ENCODE measurements around the gene TACR3. TPM values are rescaled to one million over a fixed set of nuclear protein-coding genes. Genes with fewer than 3 reads are reported as not detected.
"Not testable (repeated sequence)": the region's sequence is repeated elsewhere in the genome, so short reads cannot be mapped to it uniquely, and the experiment has no call there.

The TACR3 gene
- total RNA-seq = not detected

- no peaks in the 10 kb centered on the region for H3K4me1 Mint-ChIP-seq
- CTCF ChIA-PET = no interaction called here
- no peak within 1 kb of the TSS for H3K4me3 Mint-ChIP-seq
- no peaks in the 10 kb centered on the region for H3K36me3 Mint-ChIP-seq
- DNase-seq (no peak), ATAC-seq (no peak)
- H3K9me3 Mint-ChIP-seq (ENCODE audit: low read depth) = peaks cover 2% of the 10 kb centered on the region
- peaks cover 6% of the 10 kb centered on the region for H3K27me3 Mint-ChIP-seq
- H3K27ac Mint-ChIP-seq = no peak within 1 kb of the TSS
Measured at GRCh38 chr4:103719830-103720207, at the start of gene TACR3. Gene TACR3, minus strand, starts transcription at chr4:103719985. Its CDS starts 310 bp downstream, at chr4:103719675.

- CTCF ChIA-PET = no interaction called here
- Mint-ChIP-seq H3K36me3 (no peaks in the 10 kb centered on the region), H3K4me3 (no peak overlapping the region), H3K9me3 (ENCODE audit: low read depth) (no peaks in the 10 kb centered on the region), H3K4me1 (no peaks in the 10 kb centered on the region), H3K27me3 (no peaks in the 10 kb centered on the region), H3K27ac (no peak overlapping the region)
- no peak for DNase-seq
- ATAC-seq = no peak
Measured at GRCh38 chr4:103757631-103758030, 37.8 kb upstream of the TACR3 start.

DNA sequence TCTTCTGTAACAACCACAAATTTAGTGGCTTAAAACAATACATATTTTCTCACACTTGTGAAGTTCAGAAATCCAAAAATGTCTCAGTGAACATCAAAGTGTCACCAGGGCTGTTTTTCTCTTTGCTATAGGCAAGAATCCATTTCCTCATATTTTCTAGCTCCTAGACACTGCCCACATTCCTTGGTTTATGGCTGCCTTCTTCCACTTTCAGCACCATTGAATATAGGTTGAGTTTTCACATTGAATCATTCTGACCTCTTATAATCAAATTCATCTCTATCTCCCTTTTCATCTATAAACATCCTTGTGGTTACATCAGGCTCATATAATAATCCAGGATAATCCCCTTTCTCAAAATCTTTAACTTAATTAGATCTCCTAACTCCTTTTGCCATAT lies 37.0 kb upstream of the TACR3 start:
- no peaks in the 10 kb centered on the region for H3K36me3 Mint-ChIP-seq

DNA sequence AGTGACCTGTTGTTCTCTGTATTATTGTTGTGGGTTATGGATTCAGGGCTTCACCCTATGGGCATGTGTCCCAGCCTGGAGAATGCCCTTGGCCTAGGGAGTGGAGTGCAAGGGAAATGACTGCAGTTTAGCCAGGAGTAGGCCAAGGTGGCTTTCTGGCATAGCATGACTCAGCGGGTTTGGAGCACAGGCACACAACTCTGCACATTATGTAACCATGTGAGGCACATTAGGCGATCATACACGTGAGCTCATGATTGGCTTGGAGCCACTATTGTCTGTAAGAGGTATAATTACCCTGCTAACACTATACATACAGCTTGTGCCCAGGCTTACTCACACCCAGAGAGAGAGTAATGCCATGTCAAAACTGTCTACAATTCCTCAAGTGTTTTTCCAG lies 35.1 kb upstream of the TACR3 start:
- CTCF ChIA-PET = no interaction called here
- DNase-seq (no peak), ATAC-seq (no peak)
- peaks cover 1% of the 10 kb centered on the region for H3K9me3 Mint-ChIP-seq (ENCODE audit: low read depth)
- no peaks in the 10 kb centered on the region for H3K4me1 Mint-ChIP-seq
- H3K27me3 Mint-ChIP-seq = no peaks in the 10 kb centered on the region
- H3K4me3 Mint-ChIP-seq = no peak overlapping the region
- H3K27ac Mint-ChIP-seq = no peak overlapping the region
- H3K36me3 Mint-ChIP-seq = no peaks in the 10 kb centered on the region

More for the DNA sequence above, 37.0 kb upstream of the TACR3 start:
- no peaks in the 10 kb centered on the region for H3K27me3 Mint-ChIP-seq
- CTCF ChIA-PET = no interaction called here
- DNase-seq (no peak), ATAC-seq (no peak)
- H3K4me3 Mint-ChIP-seq = no peak overlapping the region
- no peaks in the 10 kb centered on the region for H3K9me3 Mint-ChIP-seq (ENCODE audit: low read depth)
- no peak overlapping the region for H3K27ac Mint-ChIP-seq
- H3K4me1 Mint-ChIP-seq = no peaks in the 10 kb centered on the region

GRCh38 chr4:103753868-103754653 lies 34.3 kb upstream of the TACR3 start:
- no peak overlapping the region for H3K27ac Mint-ChIP-seq
- ATAC-seq = no peak
- H3K4me1 Mint-ChIP-seq = no peaks in the 10 kb centered on the region
- H3K4me3 Mint-ChIP-seq = no peak overlapping the region
- CTCF ChIA-PET = no interaction called here
- no peaks in the 10 kb centered on the region for H3K27me3 Mint-ChIP-seq
- H3K9me3 Mint-ChIP-seq (ENCODE audit: low read depth) = peaks cover 4% of the 10 kb centered on the region
- no peaks in the 10 kb centered on the region for H3K36me3 Mint-ChIP-seq
- no peak for DNase-seq

DNA sequence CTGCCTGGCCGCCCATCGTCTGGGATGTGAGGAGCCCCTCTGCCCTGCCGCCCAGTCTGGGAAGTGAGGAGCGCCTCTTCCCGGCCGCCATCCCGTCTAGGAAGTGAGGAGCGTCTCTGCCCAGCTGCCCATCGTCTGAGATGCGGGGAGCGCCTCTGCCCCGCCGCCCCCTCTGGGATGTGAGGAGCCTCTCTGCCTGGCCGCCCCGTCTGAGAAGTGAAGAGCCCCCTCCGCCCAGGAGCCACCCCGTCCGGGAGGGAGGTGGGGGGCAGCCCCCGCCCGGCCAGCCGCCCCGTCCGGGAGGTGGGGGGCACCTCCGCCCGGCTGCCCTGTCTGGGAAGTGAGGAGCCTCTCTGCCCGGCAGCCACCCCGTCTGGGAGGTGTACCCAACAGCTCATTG lies 3.4 kb upstream of the TACR3 start:
- H3K4me1 Mint-ChIP-seq; DNase-seq; H3K4me3 Mint-ChIP-seq; H3K27ac Mint-ChIP-seq; ATAC-seq; H3K27me3 Mint-ChIP-seq; CTCF ChIA-PET; H3K36me3 Mint-ChIP-seq; H3K9me3 Mint-ChIP-seq (ENCODE audit: low read depth): not testable (repeated sequence)

GRCh38 chr4:103721251-103721650 lies 1.5 kb upstream of the TACR3 start:
- CTCF ChIA-PET = no interaction called here
- peaks cover 6% of the 10 kb centered on the region for H3K27me3 Mint-ChIP-seq
- H3K4me3 Mint-ChIP-seq = no peak overlapping the region
- peaks cover 2% of the 10 kb centered on the region for H3K9me3 Mint-ChIP-seq (ENCODE audit: low read depth)
- DNase-seq (no peak), ATAC-seq (no peak)
- no peaks in the 10 kb centered on the region for H3K36me3 Mint-ChIP-seq
- no peak overlapping the region for H3K27ac Mint-ChIP-seq
- no peaks in the 10 kb centered on the region for H3K4me1 Mint-ChIP-seq

- no peaks in the 10 kb centered on the region for H3K36me3 Mint-ChIP-seq
- no peak overlapping the region for H3K27ac Mint-ChIP-seq
- no peak overlapping the region for H3K4me3 Mint-ChIP-seq
- CTCF ChIA-PET = no interaction called here
- no peaks in the 10 kb centered on the region for H3K4me1 Mint-ChIP-seq
- H3K27me3 Mint-ChIP-seq = peaks cover 6% of the 10 kb centered on the region
- DNase-seq = no peak
- H3K9me3 Mint-ChIP-seq (ENCODE audit: low read depth) = peaks cover 2% of the 10 kb centered on the region
- ATAC-seq = no peak
Measured at GRCh38 chr4:103720661-103721060, 876 bp upstream of the TACR3 start.

GRCh38 chr4:103719105-103719829 lies 518 bp downstream of the TACR3 start:
- no peak for ATAC-seq

GRCh38 chr4:103692615-103693014 lies 27.2 kb downstream of the TACR3 start:
- CTCF ChIA-PET = no interaction called here
- Mint-ChIP-seq H3K36me3 (no peaks in the 10 kb centered on the region), H3K27me3 (no peaks in the 10 kb centered on the region), H3K4me1 (no peaks in the 10 kb centered on the region), H3K9me3 (ENCODE audit: low read depth) (peaks cover 1% of the 10 kb centered on the region), H3K4me3 (no peak overlapping the region), H3K27ac (no peak overlapping the region)
- DNase-seq (no peak), ATAC-seq (no peak)

More at GRCh38 chr4:103719105-103719829, 518 bp downstream of the TACR3 start:
- H3K4me1 Mint-ChIP-seq = no peaks in the 10 kb centered on the region
- peaks cover 2% of the 10 kb centered on the region for H3K9me3 Mint-ChIP-seq (ENCODE audit: low read depth)
- H3K27me3 Mint-ChIP-seq = peaks cover 6% of the 10 kb centered on the region
- DNase-seq = no peak
- no peaks in the 10 kb centered on the region for H3K36me3 Mint-ChIP-seq
- CTCF ChIA-PET = no interaction called here
- H3K27ac Mint-ChIP-seq = no peak overlapping the region
- H3K4me3 Mint-ChIP-seq = no peak overlapping the region

DNA sequence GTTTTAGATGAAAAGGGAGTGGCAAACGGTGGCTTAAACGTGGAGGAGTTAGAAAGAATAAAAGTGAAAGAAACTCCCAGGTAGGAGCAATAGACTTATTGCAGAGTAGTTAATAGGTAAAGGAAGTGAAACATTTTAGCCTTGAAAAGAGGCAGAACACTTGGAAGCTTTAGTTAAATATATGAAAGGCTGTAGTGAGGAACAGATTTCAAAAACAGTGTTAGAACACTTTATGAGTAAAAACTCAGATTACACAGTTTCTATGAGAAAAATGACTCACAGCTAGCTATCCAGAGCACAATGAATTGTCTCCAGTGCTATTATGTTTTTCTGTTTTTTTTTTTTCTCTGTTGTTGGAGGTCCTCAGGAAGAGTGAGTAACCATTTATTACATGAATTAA lies 45.8 kb downstream of the TACR3 start:
- H3K27me3 Mint-ChIP-seq = no peaks in the 10 kb centered on the region
- no peak for DNase-seq
- no peak for ATAC-seq
- no peaks in the 10 kb centered on the region for H3K36me3 Mint-ChIP-seq
- H3K9me3 Mint-ChIP-seq (ENCODE audit: low read depth) = no peaks in the 10 kb centered on the region
- H3K4me3 Mint-ChIP-seq = no peak overlapping the region
- CTCF ChIA-PET = no interaction called here
- H3K27ac Mint-ChIP-seq = no peak overlapping the region
- H3K4me1 Mint-ChIP-seq = no peaks in the 10 kb centered on the region

DNA sequence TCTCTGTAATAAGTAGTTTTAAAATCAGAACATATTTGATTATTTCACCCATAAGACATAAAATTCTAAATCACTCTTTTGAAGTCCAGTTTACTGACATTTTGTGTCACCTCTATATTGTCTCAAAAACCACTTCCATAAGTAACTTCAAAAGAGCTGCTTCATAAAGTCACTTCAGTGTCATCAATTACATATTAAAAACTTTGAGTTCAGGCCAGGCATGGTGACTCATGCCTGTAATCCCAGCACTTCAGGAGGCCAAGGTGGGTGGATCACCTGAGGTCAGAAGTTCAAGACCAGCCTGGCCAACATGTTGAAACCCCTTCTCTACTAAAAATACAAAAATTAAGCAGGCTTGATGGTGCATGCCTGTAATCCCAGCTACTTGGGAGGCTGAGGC lies 53.0 kb downstream of the TACR3 start:
- H3K27ac Mint-ChIP-seq; H3K36me3 Mint-ChIP-seq; H3K4me1 Mint-ChIP-seq; H3K9me3 Mint-ChIP-seq (ENCODE audit: low read depth); H3K27me3 Mint-ChIP-seq; ATAC-seq; DNase-seq; H3K4me3 Mint-ChIP-seq; CTCF ChIA-PET: not testable (repeated sequence)

DNA sequence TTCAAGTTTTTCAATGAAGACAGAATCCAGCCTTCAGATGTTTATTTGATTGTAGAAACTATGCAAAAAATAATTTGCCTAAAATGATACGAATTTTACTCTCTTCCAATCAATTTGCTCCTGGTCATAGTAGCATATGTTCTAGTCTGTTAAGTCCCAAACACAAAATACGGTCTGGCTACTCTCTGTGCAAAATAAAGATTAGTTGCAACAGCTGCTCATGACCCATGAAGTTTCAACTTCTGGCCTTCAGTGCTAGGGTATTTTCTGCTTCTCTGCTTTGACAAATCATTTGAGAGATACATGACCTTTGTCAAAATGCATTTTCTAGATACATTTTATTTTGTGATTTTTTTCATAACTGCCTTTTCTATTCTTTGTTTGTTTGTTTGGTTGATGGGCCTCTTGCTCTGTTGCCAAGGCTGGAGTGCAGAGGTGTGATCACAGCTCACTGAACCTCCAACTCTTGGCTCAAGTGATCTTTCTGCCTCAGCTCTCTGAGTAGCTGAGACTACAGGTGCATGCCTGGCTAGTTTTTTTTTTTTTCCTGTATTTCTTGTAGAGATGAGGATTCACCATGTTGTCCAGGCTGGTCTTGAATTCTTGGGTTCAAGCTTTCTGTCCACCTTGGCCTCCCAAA lies 55.2 kb downstream of the TACR3 start:
- peaks cover 3% of the 10 kb centered on the region for H3K9me3 Mint-ChIP-seq (ENCODE audit: low read depth)
- DNase-seq (no peak), ATAC-seq (no peak)
- H3K4me1 Mint-ChIP-seq = no peaks in the 10 kb centered on the region
- H3K4me3 Mint-ChIP-seq = no peak overlapping the region
- CTCF ChIA-PET = no interaction called here
- H3K27me3 Mint-ChIP-seq = no peaks in the 10 kb centered on the region
- no peaks in the 10 kb centered on the region for H3K36me3 Mint-ChIP-seq
- H3K27ac Mint-ChIP-seq = no peak overlapping the region

DNA sequence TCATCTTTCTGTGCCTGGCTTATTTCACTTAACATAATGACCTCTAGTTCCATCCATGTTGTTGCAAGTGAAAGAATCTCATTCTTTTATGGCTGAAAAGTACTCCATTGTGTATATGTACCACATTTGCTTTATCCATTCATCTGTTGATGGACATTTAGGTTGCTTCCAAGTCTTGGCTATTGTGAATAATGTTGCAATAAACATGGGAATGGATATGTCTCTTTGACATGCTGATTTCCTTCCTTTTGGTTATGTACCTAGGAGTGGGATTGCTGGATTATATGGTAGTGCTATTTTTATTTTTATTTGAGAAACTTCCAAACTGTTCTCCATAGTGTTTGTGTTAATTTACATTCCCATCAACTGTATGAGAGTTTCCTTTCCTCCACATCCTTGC lies 71.2 kb downstream of the TACR3 start:
- H3K27ac Mint-ChIP-seq = no peak overlapping the region
- H3K9me3 Mint-ChIP-seq (ENCODE audit: low read depth) = peaks cover 3% of the 10 kb centered on the region
- H3K36me3 Mint-ChIP-seq = no peaks in the 10 kb centered on the region
- CTCF ChIA-PET = no interaction called here
- ATAC-seq (no peak), DNase-seq (no peak)
- no peaks in the 10 kb centered on the region for H3K27me3 Mint-ChIP-seq
- H3K4me1 Mint-ChIP-seq = no peaks in the 10 kb centered on the region
- no peak overlapping the region for H3K4me3 Mint-ChIP-seq

Measured in activated CD8-positive, alpha-beta memory T cell treated with anti-CD3 and anti-CD28 coated beads, Interleukin-2, amount 10 ng/mL, durations not matched to agents 7 days and 5 days (primary cell).